Loucy (cell line): ENCODE measurements around the gene RANBP3L.

ENCODE experiments used
- CTCF ChIP-seq: fragments of 200-600 bp; sonication (generic); conservative IDR thresholded peaks from 2 replicates; pipeline ENCODE4 v1.5.1; 2014; ENCODE audit warnings: mild to moderate bottlenecking, antibody characterized with exemption, low read length
- EZH2phosphoT487 ChIP-seq: fragments of 200-600 bp; IDR thresholded peaks from 2 replicates; pipeline ENCODE4 v1.6.1; 2018; ENCODE audit warnings: antibody characterized with exemption, mild to moderate bottlenecking, moderate library complexity, borderline replicate concordance

- no peak for TF ChIP-seq CTCF
- TF ChIP-seq EZH2phosphoT487: no peak
Observed at GRCh38 chr5:36279054-36279698, 22.5 kb downstream of the RANBP3L start.
